HepG2 (cell line): Measurements from ENCODE around the gene C20orf204. TPM values are rescaled to one million over a fixed set of nuclear protein-coding genes. Genes with fewer than 3 reads are reported as not detected.

Experiments
- ATAC-seq: fragments of 200-7000 bp; cut with Tn5 transposase; 3 replicates; pipeline ENCODE4 v1.9.1; 2020; ENCODE audit warnings: mild to moderate bottlenecking, moderate library complexity
- BruUV-seq: library from RNA; stranded (reverse); fragments of 400-500 nt; replicated peaks from 2 replicates; lab custom pipeline; 2021; lab: Mats Ljungman, UMichigan
- CTCF ChIA-PET: fragments of 300-600 bp; formaldehyde crosslinking; extraction: SDS; loops from one replicate; lab custom pipeline; 2021; ENCODE audit warnings: low total read pairs, inconsistent platforms, low intra/inter-chr PET ratio; lab: Yijun Ruan, JAX
- POLR2A ChIA-PET: fragments of 350-600 bp; sonication (Branson Sonifier 250); formaldehyde crosslinking; loops from one replicate; lab custom pipeline; 2020; ENCODE audit warnings: antibody characterized with exemption, inconsistent platforms; lab: Yijun Ruan, JAX
- DNase-seq: peaks from one replicate; pipeline ENCODE4 v3.0.0-alpha.2; 2015; ENCODE audit warnings: low spot score
- FAIRE-seq: peaks from 3 replicates; lab custom pipeline; 2011; peaks lifted over from hg19 to GRCh38; lab: Jason Lieb, UNC
- H2AFZ ChIP-seq: one replicate; pipeline ENCODE4 v1.6.1; 2011; ENCODE audit warnings: low read length, inconsistent platforms
- H3K27ac ChIP-seq: fragments of 300-600 bp; 3 replicates; pipeline ENCODE4 v1.8.0; 2011; ENCODE audit warnings: mixed run types, mild to moderate bottlenecking, mixed read lengths, low read length, inconsistent platforms; ENCODE audit not compliant: insufficient read depth; ENCODE audit errors: extremely low read length
- H3K27me3 ChIP-seq, 2 experiments: fragments of 200-600 bp in 1 of 2; 2 replicates in 1 of 2; 3 replicates in 1 of 2; pipeline versions ENCODE4 v1.6.0 to v1.8.0; 2011; ENCODE audit warnings: low read length in 2 of 2, mild to moderate bottlenecking in 2 of 2, moderate library complexity in 2 of 2, inconsistent platforms in 1 of 2; ENCODE audit not compliant: insufficient read depth in 2 of 2, control insufficient read depth in 1 of 2
- H3K36me3 ChIP-seq, 2 experiments: fragments of 200-600 bp in 1 of 2; replicated peaks in 1 of 2; 2 replicates in 1 of 2; 3 replicates in 1 of 2; pipeline versions ENCODE4 v1.5.1 to v1.8.0; 2011; ENCODE audit warnings: low read length in 2 of 2, inconsistent platforms in 1 of 2; ENCODE audit not compliant: insufficient read depth in 2 of 2, control insufficient read depth in 1 of 2
- H3K4me1 ChIP-seq: 2 replicates; pipeline ENCODE4 v1.5.1; 2012; ENCODE audit warnings: low read length, inconsistent platforms; ENCODE audit not compliant: insufficient read depth
- H3K4me2 ChIP-seq: 2 replicates; pipeline ENCODE4 v1.6.0; 2011; ENCODE audit warnings: low read depth, low read length, inconsistent platforms
- H3K4me3 ChIP-seq, 3 experiments: fragments of 200-600 bp in 1 of 3; sonication (generic), shearing (Covaris generic) in 1 of 3; replicated peaks in 1 of 3; 2 replicates each; pipeline ENCODE4 v1.5.1; 2011 to 2016; ENCODE audit warnings: low read length in 3 of 3, inconsistent platforms in 2 of 3, low read depth in 2 of 3, mild to moderate bottlenecking in 2 of 3, control low read depth in 1 of 3, mixed read lengths in 1 of 3; ENCODE audit not compliant: insufficient read depth in 1 of 3
- H3K79me2 ChIP-seq: one replicate; pipeline ENCODE4 v1.6.1; 2011; ENCODE audit warnings: low read length, inconsistent platforms; ENCODE audit not compliant: insufficient read depth
- H3K9ac ChIP-seq: 2 replicates; pipeline ENCODE4 v1.6.0; 2011; ENCODE audit warnings: mild to moderate bottlenecking, low read depth, low read length, inconsistent platforms; ENCODE audit not compliant: insufficient read depth
- H3K9me3 ChIP-seq: 2 replicates; pipeline ENCODE4 v1.5.1; 2012; ENCODE audit warnings: mild to moderate bottlenecking, low read length
- H4K20me1 ChIP-seq: 2 replicates; pipeline ENCODE4 v1.6.0; 2011; ENCODE audit warnings: inconsistent platforms, mild to moderate bottlenecking, low read length, moderate library complexity; ENCODE audit not compliant: insufficient read depth
- AGO2 ChIP-seq: fragments of 200-400 bp; formaldehyde crosslinking; optimal IDR thresholded peaks from 2 replicates; pipeline ENCODE3; 2017; ENCODE audit warnings: mild to moderate bottlenecking, low read depth, low read length, moderate library complexity
- ATRX ChIP-seq: sonication (generic); formaldehyde crosslinking; IDR thresholded peaks from 2 replicates; pipeline ENCODE4 v1.4.0; 2020; ENCODE audit warnings: missing genetic modification reagents, borderline replicate concordance
- KLF11 ChIP-seq: IDR thresholded peaks from 2 replicates; pipeline ENCODE4 v1.6.1; 2016; ENCODE audit warnings: missing compliant biosample characterization
- KLF9 ChIP-seq: IDR thresholded peaks from 2 replicates; pipeline ENCODE4 v1.6.1; 2016; ENCODE audit warnings: low read depth
- MXD4 ChIP-seq: IDR thresholded peaks from 2 replicates; pipeline ENCODE4 v1.6.1; 2016; ENCODE audit warnings: mild to moderate bottlenecking, missing biosample characterization, missing genetic modification reagents
- NFKB2 ChIP-seq: sonication (generic); formaldehyde crosslinking; IDR thresholded peaks from 2 replicates; pipeline ENCODE4 v1.4.0; 2020; ENCODE audit warnings: missing genetic modification reagents, borderline replicate concordance
- PHF8 ChIP-seq: sonication (generic); formaldehyde crosslinking; IDR thresholded peaks from 2 replicates; pipeline ENCODE4 v1.5.0; 2020; ENCODE audit warnings: missing genetic modification reagents
- POLR2AphosphoS5 ChIP-seq: IDR thresholded peaks from 2 replicates; pipeline ENCODE4 v1.6.1; 2012; ENCODE audit warnings: low read depth, low read length
- PTBP1 ChIP-seq: fragments of 200-400 bp; formaldehyde crosslinking; IDR thresholded peaks from 2 replicates; pipeline ENCODE4 v1.6.1; 2018; ENCODE audit warnings: low read length, low read depth; ENCODE audit not compliant: poor library complexity, severe bottlenecking
- RBFOX2 ChIP-seq: fragments of 200-400 bp; formaldehyde crosslinking; IDR thresholded peaks from 2 replicates; pipeline ENCODE4 v1.6.1; 2017; ENCODE audit warnings: low read depth, mild to moderate bottlenecking, low read length
- RNF2 ChIP-seq: fragments of 450-650 bp; conservative IDR thresholded peaks from 2 replicates; pipeline ENCODE4 v1.6.1; 2016; ENCODE audit warnings: low read depth
- ZBTB21 ChIP-seq: sonication (generic); formaldehyde crosslinking; IDR thresholded peaks from 2 replicates; pipeline ENCODE4 v1.4.0; 2020; ENCODE audit warnings: missing genetic modification reagents
- ZC3H13 ChIP-seq: sonication (generic); formaldehyde crosslinking; IDR thresholded peaks from 2 replicates; pipeline ENCODE4 v1.8.1; 2023; ENCODE audit warnings: mild to moderate bottlenecking, missing genetic modification reagents, moderate library complexity
- ZNF10 ChIP-seq: sonication (generic); formaldehyde crosslinking; IDR thresholded peaks from 2 replicates; pipeline ENCODE4 v1.4.0; 2020; ENCODE audit warnings: mild to moderate bottlenecking, low read depth, missing genetic modification reagents, borderline replicate concordance
- ZNF460 ChIP-seq: sonication (generic); formaldehyde crosslinking; IDR thresholded peaks from 2 replicates; pipeline ENCODE4 v1.5.1; 2020; ENCODE audit warnings: missing genetic modification reagents, mild to moderate bottlenecking, borderline replicate concordance
- ZNF496 ChIP-seq: sonication (generic); formaldehyde crosslinking; IDR thresholded peaks from 2 replicates; pipeline ENCODE4 v1.8.1; 2023; ENCODE audit warnings: mild to moderate bottlenecking, moderate library complexity, missing genetic modification reagents; ENCODE audit not compliant: insufficient replicate concordance
- ZNF607 ChIP-seq: sonication (generic); formaldehyde crosslinking; IDR thresholded peaks from 2 replicates; pipeline ENCODE4 v1.5.1; 2020; ENCODE audit warnings: missing genetic modification reagents, mild to moderate bottlenecking, borderline replicate concordance
- ZNF691 ChIP-seq: sonication (generic); formaldehyde crosslinking; IDR thresholded peaks from 2 replicates; pipeline ENCODE4 v1.4.0; 2020; ENCODE audit warnings: missing genetic modification reagents, low read depth, mild to moderate bottlenecking, borderline replicate concordance
- WGBS: methylation state at CpG from one replicate; pipeline ENCODE4 v1.1.6; 2017; ENCODE audit warnings: low lambda C conversion rate; 5-methylcytosine and 5-hydroxymethylcytosine counted together
- in situ Hi-C: cut with HindIII; loops from 2 replicates; pipeline ENCODE4 v1.10.0; 2017; ENCODE audit warnings: low pct_unique_long_range_greater_than_20kb; ENCODE audit not compliant: extremely low pct_ligation_motif_present
- intact Hi-C: fragments of 100-400 bp; cut with micrococcal nuclease; formaldehyde crosslinking; loops from one replicate; pipeline ENCODE4 v1.10.0; 2022; ENCODE audit not compliant: unreplicated experiment
- polyA plus RNA-seq, 8 experiments: library from polyadenylated mRNA; depleted of rRNA in 3 of 8; stranded (reverse) in 7 of 8; unstranded in 1 of 8; fragments of >200 nt; fragmentation: Illumina TruSeq in 4 of 8; extraction: Trizol in 4 of 8; gene quantifications; 2 replicates each; pipeline versions ENCODE4 v1.2.1 to v1.2.3, GENCODE V29; 2011 to 2016; ENCODE audit warnings: low read depth in 4 of 8, missing spikeins in 1 of 8, mixed read lengths in 1 of 8; ENCODE audit not compliant: insufficient read depth in 1 of 8
- total RNA-seq, 5 experiments: library from RNA; depleted of rRNA; stranded (reverse); fragments of >200 nt; fragmentation: Illumina TruSeq; extraction: Trizol; gene quantifications; 2 replicates each; pipeline ENCODE4 v1.2.3, GENCODE V29; 2016; ENCODE audit warnings: low read depth in 1 of 5
- TF ChIP-seq, protein P1 (sequence below): sonication (generic); formaldehyde crosslinking; IDR thresholded peaks from 2 replicates; pipeline ENCODE4 v1.8.0; 2022; ENCODE audit warnings: mild to moderate bottlenecking, missing genetic modification reagents
- TF ChIP-seq, protein P2 (sequence below): sonication (generic); formaldehyde crosslinking; conservative IDR thresholded peaks from 2 replicates; pipeline ENCODE4 v1.5.0; 2020; ENCODE audit warnings: missing genetic modification reagents

C20orf204 gene
- total and polyA plus RNA-seq, 2 of the 13 experiments (the other 11 are each of a cell fraction or from before 2014, with no cell fraction given), result 22.1 to 80.0 TPM

DNA sequence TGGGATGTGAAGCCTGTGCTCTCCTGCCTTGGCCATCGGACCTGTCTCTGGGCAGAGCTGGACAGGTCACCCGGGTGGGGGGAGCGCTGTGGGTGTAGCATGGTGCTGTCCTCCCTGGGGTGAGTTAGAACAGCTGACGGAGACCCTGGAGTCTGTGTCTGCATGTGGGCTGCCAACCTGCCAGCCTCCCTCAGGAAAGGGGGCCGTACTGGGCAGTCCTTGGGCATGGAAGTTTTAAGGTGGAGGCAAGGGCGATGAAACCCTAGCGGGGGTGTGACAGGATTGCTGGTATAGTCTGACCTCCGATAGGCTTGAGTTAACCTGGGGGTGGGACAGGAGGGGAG is 11.0 kb downstream of the C20orf204 start:
- Histone ChIP-seq H3K9me3 (no peaks in the 10 kb centered on the region), H3K79me2 (peaks cover 4% of the 10 kb centered on the region), H3K36me3 (no peaks in the 10 kb centered on the region), H3K27me3 (no peaks in the 10 kb centered on the region; a peak in 1 of 5 replicates), H3K9ac (no peak overlapping the region), H3K4me1 (peaks cover 57% of the 10 kb centered on the region), H3K4me2 (no peak overlapping the region), H4K20me1 (no peaks in the 10 kb centered on the region), H2AFZ (no peak overlapping the region), H3K27ac (no peak overlapping the region), H3K4me3 (no peak overlapping the region)
- no peak for ATAC-seq
- DNase-seq, result no peak
- in situ Hi-C loops (no loop called here), intact Hi-C loops (no loop called here)
- TF ChIP-seq, protein P1, sequence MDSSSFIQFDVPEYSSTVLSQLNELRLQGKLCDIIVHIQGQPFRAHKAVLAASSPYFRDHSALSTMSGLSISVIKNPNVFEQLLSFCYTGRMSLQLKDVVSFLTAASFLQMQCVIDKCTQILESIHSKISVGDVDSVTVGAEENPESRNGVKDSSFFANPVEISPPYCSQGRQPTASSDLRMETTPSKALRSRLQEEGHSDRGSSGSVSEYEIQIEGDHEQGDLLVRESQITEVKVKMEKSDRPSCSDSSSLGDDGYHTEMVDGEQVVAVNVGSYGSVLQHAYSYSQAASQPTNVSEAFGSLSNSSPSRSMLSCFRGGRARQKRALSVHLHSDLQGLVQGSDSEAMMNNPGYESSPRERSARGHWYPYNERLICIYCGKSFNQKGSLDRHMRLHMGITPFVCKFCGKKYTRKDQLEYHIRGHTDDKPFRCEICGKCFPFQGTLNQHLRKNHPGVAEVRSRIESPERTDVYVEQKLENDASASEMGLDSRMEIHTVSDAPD (CRISPR knock-in tag), result no peak
- peak; percentile 83 for TF ChIP-seq AGO2
- TF ChIP-seq ATRX (CRISPR knock-in tag), result no peak
- TF ChIP-seq ZNF460, result no peak
- no peak for TF ChIP-seq ZBTB21 (CRISPR knock-in tag)
- peak; percentile 52; the same call in 1 of the 2 replicates for TF ChIP-seq POLR2AphosphoS5
- TF ChIP-seq PTBP1, result peak; percentile 38
- no peak for TF ChIP-seq ZNF691 (CRISPR knock-in tag)
- TF ChIP-seq MXD4 (CRISPR knock-in tag), result no peak
- TF ChIP-seq, protein P2, sequence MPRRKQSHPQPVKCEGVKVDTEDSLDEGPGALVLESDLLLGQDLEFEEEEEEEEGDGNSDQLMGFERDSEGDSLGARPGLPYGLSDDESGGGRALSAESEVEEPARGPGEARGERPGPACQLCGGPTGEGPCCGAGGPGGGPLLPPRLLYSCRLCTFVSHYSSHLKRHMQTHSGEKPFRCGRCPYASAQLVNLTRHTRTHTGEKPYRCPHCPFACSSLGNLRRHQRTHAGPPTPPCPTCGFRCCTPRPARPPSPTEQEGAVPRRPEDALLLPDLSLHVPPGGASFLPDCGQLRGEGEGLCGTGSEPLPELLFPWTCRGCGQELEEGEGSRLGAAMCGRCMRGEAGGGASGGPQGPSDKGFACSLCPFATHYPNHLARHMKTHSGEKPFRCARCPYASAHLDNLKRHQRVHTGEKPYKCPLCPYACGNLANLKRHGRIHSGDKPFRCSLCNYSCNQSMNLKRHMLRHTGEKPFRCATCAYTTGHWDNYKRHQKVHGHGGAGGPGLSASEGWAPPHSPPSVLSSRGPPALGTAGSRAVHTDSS, result no peak
- TF ChIP-seq ZC3H13, result peak; percentile 44; the same call in 1 of the 2 replicates
- no peak for TF ChIP-seq RNF2
- TF ChIP-seq PHF8 (CRISPR knock-in tag), result no peak
- peak; percentile 42; the same call in 1 of the 2 replicates for TF ChIP-seq RBFOX2
- TF ChIP-seq ZNF496 (CRISPR knock-in tag), result no peak
- no peak for TF ChIP-seq NFKB2
- no peak for TF ChIP-seq KLF9 (CRISPR knock-in tag)
- no peak for TF ChIP-seq ZNF607 (CRISPR knock-in tag)
- TF ChIP-seq ZNF10 (CRISPR knock-in tag), result no peak
- TF ChIP-seq KLF11 (CRISPR knock-in tag), result no peak
- no TSS peak for BruUV-seq
- ChIA-PET POLR2A (interaction anchor here (0.8 to 1.6 kb wide), 2 partner anchors 10 to 66 kb away, joined by 3 to 5 read pairs; partner anchors contain the start of gene PRPF6), CTCF (no interaction called here)
- no peak for FAIRE-seq
- 96% methylated on average over 8 of the region's 8 CpGs for WGBS
